HG02981 (cell line): ENCODE measurements around the gene WWTR1.

ENCODE experiments used
- ATAC-seq: cut with Tn5 transposase; IDR thresholded peaks from one replicate; pipeline ENCODE4 v1.9.1; 2021; ENCODE audit warnings: mild to moderate bottlenecking, moderate library complexity; ENCODE audit not compliant: unreplicated experiment

The WWTR1 gene

DNA sequence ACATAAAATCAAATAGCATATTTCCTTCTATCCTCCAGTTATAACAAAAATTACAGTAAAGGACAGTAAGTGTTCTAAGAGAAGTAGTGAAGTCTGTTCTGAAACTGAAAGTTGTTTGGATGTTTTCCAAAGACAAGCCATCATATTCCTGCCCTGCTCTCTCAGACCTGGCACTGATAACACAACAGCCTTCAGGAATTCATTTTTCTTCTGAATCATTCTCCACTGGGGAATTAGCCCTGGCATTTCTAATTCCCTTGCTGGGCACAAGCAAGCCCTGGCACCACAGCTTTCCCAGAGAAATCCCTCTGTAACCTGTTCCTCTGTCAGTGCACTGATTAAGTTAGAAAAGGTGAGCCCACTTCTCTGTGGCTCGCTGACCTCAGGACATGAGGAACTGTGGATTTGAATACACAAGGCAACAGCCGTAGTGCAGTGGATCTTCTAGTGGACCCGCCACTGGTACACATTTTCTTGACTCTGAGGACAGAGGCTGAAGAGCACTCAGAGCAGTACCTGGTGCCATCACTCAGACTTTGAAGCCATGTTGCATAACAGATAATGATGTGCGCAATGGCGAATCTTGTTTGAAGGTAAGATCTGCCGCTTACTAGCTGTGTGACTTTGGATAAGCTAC, 61.6 kb downstream of the WWTR1 start:
- no peak for ATAC-seq

DNA sequence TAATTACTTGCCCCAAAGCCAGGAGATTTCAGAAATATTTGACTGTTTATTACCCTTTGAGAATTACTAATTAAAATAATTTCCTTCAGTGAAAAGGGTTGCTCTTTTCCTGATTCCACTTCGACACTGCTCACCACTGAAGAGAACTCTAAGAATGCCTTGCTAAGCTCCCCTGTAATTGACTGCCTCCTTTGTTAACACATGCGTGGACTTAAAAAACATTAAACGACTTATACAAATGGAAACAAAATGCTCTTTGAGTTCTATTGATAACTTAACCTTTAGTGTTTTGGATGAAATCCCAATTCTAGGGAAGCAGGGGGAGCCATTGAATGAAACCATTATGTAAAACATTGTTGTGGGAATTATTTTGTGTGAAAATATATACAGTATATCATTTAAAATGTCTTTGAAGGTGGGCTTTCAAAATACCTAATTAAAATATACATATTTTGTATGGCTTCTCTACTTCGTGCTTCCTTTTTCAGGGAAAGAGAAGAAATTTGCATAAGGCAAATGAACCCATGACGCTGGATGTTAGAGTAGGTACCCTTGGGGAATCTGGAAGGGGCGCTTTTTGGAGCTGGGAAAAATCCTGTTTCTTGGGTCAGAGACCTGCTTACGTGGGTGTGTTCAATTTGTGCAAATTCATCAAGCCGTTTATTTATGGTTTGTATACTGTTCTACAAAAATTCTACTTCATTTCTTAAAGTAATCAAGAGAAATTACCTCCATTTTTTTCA, 64.2 kb downstream of the WWTR1 start:
- ATAC-seq = no peak

DNA sequence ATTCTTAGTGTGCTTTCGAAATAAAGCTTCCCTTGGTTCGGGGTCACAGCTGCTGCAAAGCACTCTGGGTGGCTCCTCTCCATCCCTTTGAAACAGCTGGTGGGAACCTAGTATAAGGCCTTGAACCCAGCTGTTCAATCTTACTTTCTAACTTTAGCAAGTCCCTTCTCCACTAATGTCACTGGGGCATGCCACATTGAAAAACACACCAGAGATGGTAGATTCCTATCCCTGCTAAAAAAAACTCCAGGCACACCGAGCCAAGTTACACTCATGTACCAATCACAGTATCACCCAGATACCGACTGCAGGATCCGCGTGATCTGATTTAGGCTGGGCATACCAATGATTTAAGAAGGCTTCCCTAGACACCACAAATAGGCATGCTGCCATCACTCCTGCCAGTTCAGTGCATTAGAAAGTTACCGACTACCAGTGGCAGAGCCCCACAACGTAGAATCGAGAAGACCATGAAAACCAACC, 65.0 kb downstream of the WWTR1 start:
- ATAC-seq = no peak

GRCh38 chr3:149590691-149591441, 67.0 kb downstream of the WWTR1 start:
- no peak for ATAC-seq

GRCh38 chr3:149589332-149589731, 68.5 kb downstream of the WWTR1 start:
- ATAC-seq = no peak

GRCh38 chr3:149588909-149589308, 68.9 kb downstream of the WWTR1 start:
- ATAC-seq = no peak

DNA sequence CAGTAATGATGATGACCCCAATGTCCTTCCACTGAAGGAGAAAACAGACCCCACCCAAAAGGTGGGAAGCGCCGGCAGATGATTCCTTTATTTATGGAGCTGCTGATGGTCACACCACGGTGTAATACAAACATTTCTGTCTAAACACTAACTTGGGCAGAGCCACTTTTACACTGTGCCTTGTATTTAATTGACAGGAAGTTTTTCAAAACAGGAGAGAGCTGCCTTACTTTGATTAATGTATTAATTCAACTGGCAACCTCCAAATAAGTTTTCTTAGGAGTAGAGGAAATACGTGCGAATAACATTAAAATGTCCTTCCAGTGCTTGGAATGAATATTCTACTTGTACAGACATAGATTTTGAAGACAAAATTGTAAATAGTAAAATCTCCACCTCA, 70.4 kb downstream of the WWTR1 start:
- ATAC-seq = no peak

DNA sequence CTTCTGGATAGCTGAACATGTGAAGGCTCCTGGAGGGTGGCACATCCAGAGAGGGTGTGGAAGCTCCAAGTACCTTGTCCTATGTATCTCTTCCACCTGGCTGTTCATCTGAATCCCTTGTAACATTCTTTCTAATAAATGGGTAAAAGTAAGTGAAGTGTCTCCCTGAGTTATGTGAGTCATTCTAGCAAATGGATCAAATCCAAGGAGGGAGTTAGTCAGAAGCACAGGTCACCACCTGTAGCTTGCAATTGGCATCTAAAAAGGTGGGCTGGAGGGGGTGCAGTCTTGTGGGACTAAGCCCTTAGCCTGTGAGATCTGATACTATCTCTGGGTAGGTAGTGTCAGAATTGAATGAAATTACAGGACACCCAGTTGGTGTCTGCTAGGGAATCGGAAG, 71.0 kb downstream of the WWTR1 start:
- no peak for ATAC-seq

GRCh38 chr3:149585401-149585726, 72.5 kb downstream of the WWTR1 start:
- peak; percentile 86 for ATAC-seq

DNA sequence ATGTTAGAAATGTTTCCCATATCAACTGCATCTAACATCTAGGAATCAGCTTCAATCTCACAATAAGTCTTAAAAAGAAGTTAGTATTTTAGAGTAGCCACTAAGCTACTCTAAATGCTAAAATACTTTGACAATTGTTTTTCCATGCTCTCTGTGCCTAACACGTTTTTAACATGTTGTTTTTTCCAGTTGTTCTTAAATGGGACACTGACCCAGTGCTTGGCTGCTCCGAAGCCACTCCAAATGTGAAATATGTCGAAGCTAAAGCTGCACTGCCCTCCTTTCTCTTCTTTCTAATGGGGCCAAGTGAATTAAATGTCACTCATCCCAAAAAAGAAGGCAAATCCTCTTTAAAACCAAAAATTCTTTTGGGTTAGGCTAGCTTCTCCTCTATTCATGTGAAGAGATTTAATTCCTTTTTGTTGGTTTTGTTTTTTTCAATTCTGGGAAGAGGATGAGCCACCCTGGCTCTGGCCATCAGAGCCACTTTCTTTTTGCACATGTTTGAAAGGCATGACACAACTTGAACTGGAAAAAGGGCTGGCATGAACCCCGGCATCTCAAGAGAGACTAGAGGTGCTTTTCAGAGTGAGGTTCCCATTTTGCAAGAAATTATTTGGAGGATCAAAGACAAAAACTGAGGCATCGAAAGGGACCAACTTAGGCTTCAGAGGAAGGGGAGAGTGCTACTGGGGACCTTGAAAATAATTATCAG, 73.7 kb downstream of the WWTR1 start:
- no peak for ATAC-seq

GRCh38 chr3:149582395-149582794, 75.4 kb downstream of the WWTR1 start:
- no peak for ATAC-seq

DNA sequence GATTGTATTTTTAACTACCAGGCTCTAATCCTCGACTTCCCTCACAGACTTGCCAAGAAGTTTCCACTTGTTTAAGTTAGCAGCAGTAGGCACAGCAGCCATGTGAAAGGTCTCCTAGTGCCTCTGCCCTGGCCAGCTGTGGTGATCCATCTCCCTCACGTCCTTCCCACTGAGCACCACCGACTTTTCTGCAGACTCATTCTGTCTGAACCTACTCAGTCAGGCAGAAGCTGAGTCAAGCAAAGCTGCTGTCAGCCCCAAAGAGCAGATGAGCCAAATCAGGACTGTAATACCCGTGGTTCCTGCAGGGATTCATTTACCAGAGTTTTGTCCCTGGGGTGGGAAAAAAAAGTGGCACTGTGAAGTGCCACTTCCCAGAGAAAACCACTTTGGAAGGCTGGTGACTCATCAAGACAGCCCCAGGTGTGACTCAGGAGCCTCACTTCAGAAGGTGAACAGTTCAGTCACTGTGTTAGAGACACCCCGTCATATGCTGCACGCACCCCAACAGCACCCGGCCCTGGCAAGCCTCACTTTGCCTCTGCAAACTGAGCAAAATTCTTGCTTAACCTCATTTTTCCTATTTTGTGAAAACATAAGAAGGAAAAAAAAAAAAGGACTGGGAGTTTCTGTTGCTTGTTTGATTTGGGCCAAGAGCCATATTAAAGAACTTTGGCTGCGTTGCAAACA, 76.0 kb downstream of the WWTR1 start:
- ATAC-seq = no peak

GRCh38 chr3:149581248-149581647, 76.6 kb downstream of the WWTR1 start:
- no peak for ATAC-seq

DNA sequence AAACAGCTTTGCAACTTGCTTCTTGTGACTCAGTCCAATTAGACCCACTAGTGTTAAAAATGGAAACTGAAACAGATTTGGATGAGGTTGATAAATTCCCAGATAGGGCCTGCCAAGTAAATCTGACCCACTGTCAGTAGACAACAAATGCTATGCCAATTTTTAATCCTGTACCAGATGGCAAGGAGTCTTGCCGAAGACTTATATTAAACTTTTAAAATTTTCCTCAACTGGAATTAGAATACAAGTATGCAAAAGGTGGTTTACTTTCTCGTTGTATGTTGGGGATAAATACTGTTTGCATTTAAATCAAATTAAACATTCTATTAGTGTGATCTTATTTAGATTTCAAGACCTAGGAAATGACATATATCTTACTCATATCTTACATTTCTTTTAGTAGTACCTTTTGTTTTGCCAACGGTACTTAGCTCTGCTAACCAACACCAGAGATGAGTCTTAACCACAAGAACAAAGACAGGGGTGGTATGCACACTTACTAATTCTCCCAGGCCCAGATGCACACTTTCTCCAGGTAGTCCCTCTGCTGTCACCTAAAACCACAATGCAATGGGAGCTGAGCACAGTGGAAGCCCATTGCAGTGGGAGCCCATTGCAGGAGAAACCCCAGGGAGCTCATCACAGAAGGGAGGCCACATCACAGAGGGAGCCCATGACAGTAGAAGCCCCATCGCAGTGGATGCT, 77.8 kb downstream of the WWTR1 start:
- peak; percentile 55 for ATAC-seq

DNA sequence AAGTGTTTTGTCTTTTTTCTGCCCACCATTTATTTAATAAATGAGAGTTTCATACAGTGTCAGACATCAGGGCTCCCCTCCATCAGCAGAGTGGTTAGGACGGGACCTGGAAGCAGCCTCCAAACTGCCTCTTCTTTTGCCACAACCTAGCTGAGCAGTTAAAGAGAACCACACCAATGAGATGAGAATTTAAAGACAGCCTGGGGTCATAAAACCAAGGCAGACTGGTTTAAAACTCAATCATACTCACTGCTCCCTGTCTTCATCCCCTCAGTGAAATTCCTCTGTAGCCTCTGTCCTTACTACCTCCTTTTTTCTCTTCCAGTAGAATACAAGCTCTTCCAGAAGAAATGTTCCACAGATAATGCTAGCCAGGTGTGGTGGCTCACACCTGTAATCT, 78.7 kb downstream of the WWTR1 start:
- ATAC-seq = no peak

DNA sequence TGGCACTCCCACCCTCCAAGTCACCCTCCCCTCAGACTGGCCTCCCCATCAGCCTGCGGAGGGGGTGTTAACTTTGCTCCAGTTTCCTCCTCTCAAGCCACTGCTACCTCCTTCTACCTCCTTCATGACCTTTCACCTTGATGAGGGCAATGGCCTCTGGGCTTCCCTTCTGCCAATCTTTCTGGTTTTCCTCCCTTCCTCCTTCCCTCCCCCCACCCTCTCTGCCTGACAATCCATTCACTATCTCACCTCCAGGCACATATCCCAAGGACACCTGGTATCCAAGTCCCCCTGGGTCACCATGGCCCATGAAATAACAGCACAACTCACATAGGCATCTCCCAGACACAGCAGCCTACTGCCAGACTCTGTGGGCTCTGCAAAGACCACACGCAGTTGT, 80.0 kb downstream of the WWTR1 start:
- ATAC-seq = no peak

- ATAC-seq = no peak
These were observed 81.8 kb downstream of the WWTR1 start for GRCh38 chr3:149575961-149576564.

GRCh38 chr3:149575213-149575960, 82.4 kb downstream of the WWTR1 start:
- no peak for ATAC-seq

DNA sequence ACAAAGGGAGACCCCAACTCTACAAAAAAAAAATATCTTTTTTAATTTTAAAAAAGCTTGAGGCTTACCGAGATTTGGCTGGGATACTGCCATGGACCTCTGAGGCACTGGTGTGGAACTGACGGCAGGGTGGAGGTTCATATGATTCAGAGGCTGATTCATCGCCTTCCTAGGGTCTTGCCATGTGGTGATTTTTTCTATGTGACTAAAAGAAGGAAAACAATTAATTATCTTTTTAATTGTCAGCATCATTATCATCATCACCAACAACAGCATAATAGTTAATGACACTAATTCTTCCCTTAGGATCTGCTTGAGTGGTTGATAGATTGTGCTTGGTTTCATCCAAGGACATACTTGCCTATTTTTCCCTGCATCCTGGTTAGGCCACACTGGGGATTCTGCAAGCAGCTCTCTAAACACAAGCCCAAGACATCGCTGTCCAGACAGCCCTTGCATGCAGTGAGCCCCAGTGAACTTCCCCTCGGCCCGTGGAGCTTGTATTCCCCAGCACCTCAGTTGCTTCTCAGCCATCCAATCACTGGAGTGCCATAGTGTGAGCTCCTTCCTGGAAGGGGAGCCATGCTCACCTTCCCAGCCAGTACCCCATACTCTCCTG, 84.9 kb downstream of the WWTR1 start:
- no peak for ATAC-seq
